ENCODE results near the gene CFAP99. TPM values are rescaled to one million over a fixed set of nuclear protein-coding genes. Genes with fewer than 3 reads are reported as not detected.
"Not testable (repeated sequence)": the region's sequence is repeated elsewhere in the genome, so short reads cannot be mapped to it uniquely, and the experiment has no call there.

The CFAP99 gene
- total RNA-seq, result under 1 TPM in 1 of 2 experiments, not detected in 1; 0.05 TPM

DNA sequence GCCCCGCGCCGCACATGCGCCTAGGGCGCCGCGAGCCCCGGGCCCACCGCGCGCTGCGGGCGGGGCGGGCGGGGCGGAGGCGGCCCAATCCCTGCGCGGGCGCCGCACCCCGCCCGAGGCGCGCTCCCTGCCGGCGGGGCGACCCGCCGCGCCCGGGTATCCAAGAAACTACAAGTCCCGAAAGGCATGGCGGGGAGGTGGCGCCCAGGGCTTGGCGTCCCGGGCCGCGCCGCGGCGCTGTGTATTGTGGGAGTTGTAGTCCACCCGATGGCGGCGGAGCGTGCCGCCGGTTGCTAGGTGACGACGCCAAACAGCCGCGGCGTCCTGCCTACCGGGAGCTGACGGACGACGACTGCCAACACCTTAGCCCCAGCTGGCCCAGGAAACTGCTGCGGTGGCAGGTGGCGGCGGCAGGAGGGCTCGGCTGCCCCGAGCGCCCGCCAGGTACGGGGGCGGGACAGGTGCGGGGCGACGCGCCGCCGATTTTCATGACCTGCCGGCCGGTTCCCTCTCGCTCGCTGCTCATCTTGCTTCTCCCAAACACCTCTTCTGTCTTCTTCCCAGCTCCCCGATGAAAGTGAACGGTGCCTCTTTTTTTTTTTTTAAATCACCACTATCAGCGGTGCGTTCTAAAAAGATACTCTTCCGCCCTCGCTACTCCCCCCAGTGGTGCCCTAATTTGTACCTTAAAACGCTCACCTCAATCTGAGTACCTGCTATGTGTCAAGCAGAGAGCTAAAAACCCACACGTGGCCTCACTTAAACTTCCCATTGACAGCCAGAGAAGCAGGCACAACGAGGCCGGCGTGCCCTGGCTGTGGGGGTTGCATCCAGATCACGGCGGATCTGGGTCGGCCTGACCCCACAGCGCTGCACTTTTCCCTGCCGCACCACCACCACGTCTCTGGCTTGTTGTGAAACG, at the start of gene CFAP99:
Gene CFAP99 (plus strand): TSS at position 306 of the 922 bp plus-strand sequence.
- Mint-ChIP-seq H3K4me3 (peak within 1 kb of the TSS; percentile 82), H3K4me1 (peaks cover 39% of the 10 kb centered on the region), H3K27me3 (peaks cover 27% of the 10 kb centered on the region), H3K9me3 (ENCODE audit: low read depth) (no peaks in the 10 kb centered on the region), H3K36me3 (ENCODE audit: low read depth) (no peaks in the 10 kb centered on the region), H3K27ac (peak within 1 kb of the TSS; percentile 68)
- ChIA-PET POLR2A (interaction anchor here (0.7 to 1.2 kb wide), 4 partner anchors 35 to 157 kb away, joined by 3 read pairs; partner anchors contain the start of gene MXD4), CTCF (interaction anchor here (0.7 to 1.1 kb wide), 8 partner anchors 13 to 494 kb away, joined by 3 to 4 read pairs (median 3); no protein-coding TSS in a partner anchor)
- DNase-seq (peak; percentile 99), ATAC-seq (peak; percentile 93)
- intact Hi-C loops (cut with DNase I, micrococcal nuclease), result loop anchor here (1.0 to 5.0 kb wide), 19 partner anchors 22 to 1828 kb away; partner anchors contain the start of genes FAM193A (in 2 of the 2), HAUS3 (in 2 of the 2), POLN (in 2 of the 2) and RNF4 (in 2 of the 2)

DNA sequence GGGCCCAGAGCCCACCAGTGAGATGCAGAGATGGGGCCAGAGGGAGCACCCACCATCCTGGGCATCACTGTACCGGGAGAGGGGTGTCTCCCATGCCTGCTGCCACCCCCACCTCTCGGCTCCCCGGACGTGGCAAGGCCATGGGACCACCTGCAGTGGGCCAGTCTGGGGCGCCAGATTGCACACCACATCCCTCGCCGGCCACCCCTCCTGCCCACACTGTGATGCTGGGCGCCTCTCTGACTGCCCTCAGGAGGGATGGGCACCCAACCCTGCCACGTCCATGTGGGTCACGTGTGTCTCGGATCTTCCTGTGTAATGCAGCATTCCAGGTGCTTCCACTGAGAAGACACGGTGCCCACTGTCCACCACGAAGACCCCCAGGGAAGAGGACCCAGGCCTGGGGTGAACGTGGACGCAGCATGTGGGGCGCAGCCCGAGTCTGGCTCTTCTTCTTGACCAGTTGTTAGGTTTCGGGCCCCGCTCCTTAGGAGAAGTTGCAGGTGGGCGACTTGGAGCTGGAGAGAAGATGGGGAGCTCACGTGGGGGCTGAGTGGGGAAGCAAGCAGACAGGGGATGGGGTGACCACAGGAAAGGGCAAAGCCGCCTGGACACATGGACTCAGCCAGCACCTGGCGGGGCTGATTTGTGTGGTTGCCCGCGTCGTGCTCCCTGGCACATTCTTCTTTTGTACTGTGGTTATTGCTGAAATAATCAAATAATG, 48.0 kb upstream of the CFAP99 start:
- DNase-seq, result no peak
- H3K9me3 Mint-ChIP-seq (ENCODE audit: low read depth), result peaks cover 4% of the 10 kb centered on the region
- no peaks in the 10 kb centered on the region for H3K4me1 Mint-ChIP-seq
- intact Hi-C loops (cut with DNase I, micrococcal nuclease), result no loop called here
- no peak overlapping the region for H3K27ac Mint-ChIP-seq
- H3K4me3 Mint-ChIP-seq, result no peak overlapping the region
- POLR2A ChIA-PET, result no interaction called here
- no peak for ATAC-seq
- CTCF ChIA-PET, result no interaction called here
- no peaks in the 10 kb centered on the region for H3K27me3 Mint-ChIP-seq
- no peaks in the 10 kb centered on the region for H3K36me3 Mint-ChIP-seq (ENCODE audit: low read depth)

DNA sequence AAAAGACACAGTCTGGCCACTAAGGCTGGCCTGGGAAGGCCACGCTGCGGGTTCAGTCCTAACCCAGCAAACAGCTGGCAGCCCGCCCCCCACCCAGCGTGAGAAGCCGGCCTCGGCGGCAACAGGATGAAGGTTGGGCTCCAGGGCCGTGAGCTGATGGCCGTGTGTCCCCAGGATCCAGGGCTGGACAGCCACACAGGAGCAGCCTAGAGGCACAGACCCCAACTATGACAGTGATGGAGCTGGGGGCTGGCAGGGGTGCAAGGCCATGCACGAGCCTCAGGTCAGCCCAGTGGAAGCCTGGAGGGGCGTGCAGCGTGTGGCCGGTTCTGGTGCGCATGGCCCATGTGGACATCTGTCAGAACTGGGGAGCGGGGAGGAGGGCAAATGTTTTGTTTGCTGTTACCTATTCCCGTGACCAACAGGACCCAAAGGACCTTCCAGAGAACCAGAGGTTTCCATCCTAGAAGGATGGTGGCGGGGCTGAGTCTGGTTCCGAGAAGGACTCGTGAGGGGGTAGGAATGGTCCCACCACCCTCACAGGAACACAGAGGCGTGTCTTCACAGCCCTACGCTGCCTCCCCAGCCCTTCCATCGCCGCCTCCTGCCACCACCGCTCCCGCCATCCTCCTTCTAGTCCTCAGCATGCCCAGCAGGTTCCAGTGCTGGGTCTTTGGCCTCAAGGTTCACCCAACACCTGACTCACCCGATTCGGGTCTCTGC, 46.8 kb upstream of the CFAP99 start:
- H3K4me3 Mint-ChIP-seq, result no peak overlapping the region
- DNase-seq (no peak), ATAC-seq (no peak)
- no peak overlapping the region for H3K27ac Mint-ChIP-seq
- no peaks in the 10 kb centered on the region for H3K4me1 Mint-ChIP-seq
- H3K9me3 Mint-ChIP-seq (ENCODE audit: low read depth), result peaks cover 4% of the 10 kb centered on the region
- POLR2A ChIA-PET, result no interaction called here
- no peaks in the 10 kb centered on the region for H3K27me3 Mint-ChIP-seq
- no peaks in the 10 kb centered on the region for H3K36me3 Mint-ChIP-seq (ENCODE audit: low read depth)
- intact Hi-C loops (cut with DNase I, micrococcal nuclease), result no loop called here
- CTCF ChIA-PET, result no interaction called here

DNA sequence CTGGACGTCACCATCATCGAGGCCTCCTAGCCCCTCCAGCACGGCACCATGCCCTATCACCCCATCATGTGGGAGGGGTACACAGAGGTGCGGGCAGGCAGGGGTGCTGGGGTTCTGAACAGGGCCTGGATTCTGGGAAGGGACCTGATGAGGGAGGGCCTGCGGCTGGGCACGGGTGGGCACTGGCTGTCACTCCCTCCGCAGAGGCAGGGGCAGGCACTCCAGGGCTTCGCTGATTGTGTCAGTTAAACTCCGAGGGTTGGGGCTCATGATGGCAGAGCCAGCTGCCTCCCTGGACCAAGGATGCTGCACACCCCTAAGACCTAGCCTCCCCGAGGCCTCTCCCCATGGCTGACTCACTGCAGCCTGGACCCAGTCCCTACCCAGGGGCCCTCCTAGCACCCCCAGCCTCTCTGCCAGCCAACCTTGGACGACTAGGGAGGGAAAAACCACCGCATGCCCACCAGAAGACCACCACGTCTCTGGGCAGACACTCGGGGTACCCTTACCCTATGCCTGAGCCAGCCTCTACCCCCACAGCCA, 46.2 kb upstream of the CFAP99 start:
- no peak overlapping the region for H3K27ac Mint-ChIP-seq
- no peak for ATAC-seq
- no peaks in the 10 kb centered on the region for H3K4me1 Mint-ChIP-seq
- no peak for DNase-seq
- H3K9me3 Mint-ChIP-seq (ENCODE audit: low read depth), result peaks cover 4% of the 10 kb centered on the region
- POLR2A ChIA-PET, result no interaction called here
- H3K27me3 Mint-ChIP-seq, result no peaks in the 10 kb centered on the region
- no peak overlapping the region for H3K4me3 Mint-ChIP-seq
- no peaks in the 10 kb centered on the region for H3K36me3 Mint-ChIP-seq (ENCODE audit: low read depth)
- CTCF ChIA-PET, result interaction anchor here (0.5 kb wide), 1 partner anchor 1222 kb away, joined by 3 read pairs; no protein-coding TSS in a partner anchor
- intact Hi-C loops (cut with DNase I, micrococcal nuclease), result no loop called here

DNA sequence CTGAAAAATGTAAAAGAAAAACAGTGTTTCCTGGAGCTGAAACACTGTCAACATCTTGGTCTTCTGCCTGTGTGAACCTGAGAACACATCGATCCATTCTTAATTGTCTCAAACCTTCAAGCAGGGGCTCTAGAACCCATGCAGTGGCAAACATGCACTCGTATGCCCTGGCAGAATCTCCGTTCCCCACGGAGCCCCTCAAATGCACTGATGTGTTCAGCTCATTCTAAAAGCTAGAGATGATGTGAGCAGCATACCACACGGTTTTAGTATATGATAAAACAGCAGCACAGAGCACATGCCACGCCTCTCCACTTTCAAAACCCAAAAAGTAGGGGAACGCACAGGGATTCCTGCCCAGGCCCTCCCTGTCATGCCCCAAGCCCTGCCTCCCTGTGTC, 45.2 kb upstream of the CFAP99 start:
- intact Hi-C loops (cut with DNase I, micrococcal nuclease), result no loop called here
- no peak overlapping the region for H3K27ac Mint-ChIP-seq
- peaks cover 4% of the 10 kb centered on the region for H3K9me3 Mint-ChIP-seq (ENCODE audit: low read depth)
- no peaks in the 10 kb centered on the region for H3K27me3 Mint-ChIP-seq
- no peak for ATAC-seq
- no peak overlapping the region for H3K4me3 Mint-ChIP-seq
- no peaks in the 10 kb centered on the region for H3K4me1 Mint-ChIP-seq
- no peak for DNase-seq
- H3K36me3 Mint-ChIP-seq (ENCODE audit: low read depth), result no peaks in the 10 kb centered on the region
- POLR2A ChIA-PET, result interaction anchor here (0.5 kb wide), 1 partner anchor 163 kb away, joined by 3 read pairs; no protein-coding TSS in a partner anchor
- CTCF ChIA-PET, result interaction anchor here (1.0 to 1.7 kb wide), 2 partner anchors 13 to 64 kb away, joined by 3 to 6 read pairs; no protein-coding TSS in a partner anchor

DNA sequence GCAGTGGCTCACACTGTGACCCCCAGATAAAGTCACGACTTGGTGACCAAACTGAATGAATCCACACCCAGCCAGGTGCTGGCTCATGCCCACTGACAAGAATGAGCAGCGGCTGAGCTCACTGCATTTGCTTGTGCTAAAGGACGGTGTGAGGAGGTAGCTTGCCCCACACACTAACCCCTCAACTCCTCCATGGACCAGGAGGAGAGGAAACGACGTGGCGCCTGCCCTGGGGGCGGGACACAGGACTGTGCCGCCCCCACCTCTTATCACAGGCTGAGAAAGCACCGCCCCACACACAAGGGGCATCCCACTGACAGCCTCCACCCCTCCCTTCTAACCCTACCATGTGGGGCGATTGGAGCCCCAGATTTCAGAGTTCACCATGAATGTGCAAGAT, 43.3 kb upstream of the CFAP99 start:
- Mint-ChIP-seq H3K4me3 (no peak overlapping the region), H3K27me3 (no peaks in the 10 kb centered on the region), H3K4me1 (no peaks in the 10 kb centered on the region), H3K36me3 (ENCODE audit: low read depth) (no peaks in the 10 kb centered on the region), H3K9me3 (ENCODE audit: low read depth) (no peaks in the 10 kb centered on the region), H3K27ac (no peak overlapping the region)
- intact Hi-C loops (cut with DNase I, micrococcal nuclease), result no loop called here
- CTCF ChIA-PET, result no interaction called here
- POLR2A ChIA-PET, result no interaction called here
- ATAC-seq (no peak), DNase-seq (no peak)

GRCh38 chr4:2377241-2377640, 41.5 kb upstream of the CFAP99 start:
- H3K27me3 Mint-ChIP-seq, result no peaks in the 10 kb centered on the region
- DNase-seq (no peak), ATAC-seq (no peak)
- H3K36me3 Mint-ChIP-seq (ENCODE audit: low read depth), result no peaks in the 10 kb centered on the region
- POLR2A ChIA-PET, result no interaction called here
- no peaks in the 10 kb centered on the region for H3K4me1 Mint-ChIP-seq
- no peak overlapping the region for H3K27ac Mint-ChIP-seq
- intact Hi-C loops (cut with DNase I, micrococcal nuclease), result no loop called here
- H3K9me3 Mint-ChIP-seq (ENCODE audit: low read depth), result peaks cover 2% of the 10 kb centered on the region
- CTCF ChIA-PET, result no interaction called here
- no peak overlapping the region for H3K4me3 Mint-ChIP-seq

- H3K27me3 Mint-ChIP-seq, result no peaks in the 10 kb centered on the region
- ChIA-PET CTCF (no interaction called here), POLR2A (no interaction called here)
- H3K4me3 Mint-ChIP-seq, result no peak overlapping the region
- H3K27ac Mint-ChIP-seq, result no peak overlapping the region
- intact Hi-C loops (cut with DNase I, micrococcal nuclease), result no loop called here
- H3K4me1 Mint-ChIP-seq, result peaks cover 9% of the 10 kb centered on the region
- H3K9me3 Mint-ChIP-seq (ENCODE audit: low read depth), result peaks cover 2% of the 10 kb centered on the region
- no peak for ATAC-seq
- no peak for DNase-seq
- H3K36me3 Mint-ChIP-seq (ENCODE audit: low read depth), result no peaks in the 10 kb centered on the region
These were observed 40.4 kb upstream of the CFAP99 start for GRCh38 chr4:2378401-2378800.

- no peak overlapping the region for H3K27ac Mint-ChIP-seq
- intact Hi-C loops (cut with DNase I, micrococcal nuclease), result no loop called here
- ChIA-PET CTCF (no interaction called here), POLR2A (no interaction called here)
- H3K9me3 Mint-ChIP-seq (ENCODE audit: low read depth), result peaks cover 2% of the 10 kb centered on the region
- H3K27me3 Mint-ChIP-seq, result no peaks in the 10 kb centered on the region
- peaks cover 14% of the 10 kb centered on the region for H3K4me1 Mint-ChIP-seq
- H3K4me3 Mint-ChIP-seq, result no peak overlapping the region
- ATAC-seq (no peak), DNase-seq (no peak)
- H3K36me3 Mint-ChIP-seq (ENCODE audit: low read depth), result no peaks in the 10 kb centered on the region
These were observed 39.9 kb upstream of the CFAP99 start for GRCh38 chr4:2378898-2379297.

DNA sequence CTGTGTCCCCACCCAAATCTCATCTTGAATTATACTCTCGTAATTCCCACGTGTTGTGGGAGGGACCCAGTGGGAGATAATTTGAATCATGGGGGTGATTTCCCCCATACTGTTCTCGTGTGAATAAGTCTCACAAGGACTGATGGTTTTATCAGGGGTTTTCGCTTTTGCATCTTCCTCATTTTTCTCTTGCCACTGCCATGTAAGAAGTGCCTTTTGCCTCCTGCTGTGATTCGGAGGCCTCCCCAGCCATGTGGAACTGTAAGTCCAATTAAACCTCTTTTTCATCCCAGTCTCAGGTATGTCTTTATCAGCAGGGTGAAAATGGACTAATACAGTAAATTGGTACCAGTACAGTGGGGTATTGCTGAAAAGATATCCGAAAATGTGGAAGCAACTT, 38.2 kb upstream of the CFAP99 start:
- POLR2A ChIA-PET; intact Hi-C loops (cut with DNase I, micrococcal nuclease); ATAC-seq; H3K36me3 Mint-ChIP-seq (ENCODE audit: low read depth); H3K27me3 Mint-ChIP-seq; DNase-seq; H3K27ac Mint-ChIP-seq; H3K4me3 Mint-ChIP-seq; CTCF ChIA-PET; H3K9me3 Mint-ChIP-seq (ENCODE audit: low read depth): not testable (repeated sequence)
- peaks cover 14% of the 10 kb centered on the region for H3K4me1 Mint-ChIP-seq

GRCh38 chr4:2382769-2383202, 36.0 kb upstream of the CFAP99 start:
- H3K4me3 Mint-ChIP-seq; H3K36me3 Mint-ChIP-seq (ENCODE audit: low read depth); POLR2A ChIA-PET; ATAC-seq; H3K27me3 Mint-ChIP-seq; DNase-seq; intact Hi-C loops (cut with DNase I, micrococcal nuclease); H3K9me3 Mint-ChIP-seq (ENCODE audit: low read depth); CTCF ChIA-PET; H3K27ac Mint-ChIP-seq: not testable (repeated sequence)
- H3K4me1 Mint-ChIP-seq, result peaks cover 14% of the 10 kb centered on the region
